Measurements from ENCODE around the gene SH3GL1. TPM values are rescaled to one million over a fixed set of nuclear protein-coding genes. Genes with fewer than 3 reads are reported as not detected.

SH3GL1 gene
- total RNA-seq, 3 donors from 2014 or later: 31.7 to 54.9 (median 47.5) TPM

- Histone ChIP-seq H3K9me3 (no peaks in the 10 kb centered on the region), H3K4me3 (no peak overlapping the region), H3K36me3 (ENCODE audit: low read depth) (no peaks in the 10 kb centered on the region), H3K4me1 (ENCODE audit: low read depth) (peaks cover 12% of the 10 kb centered on the region)
- DNase-seq: peak in 1 of 3 donors; percentile 50
- TF ChIP-seq, protein P1, sequence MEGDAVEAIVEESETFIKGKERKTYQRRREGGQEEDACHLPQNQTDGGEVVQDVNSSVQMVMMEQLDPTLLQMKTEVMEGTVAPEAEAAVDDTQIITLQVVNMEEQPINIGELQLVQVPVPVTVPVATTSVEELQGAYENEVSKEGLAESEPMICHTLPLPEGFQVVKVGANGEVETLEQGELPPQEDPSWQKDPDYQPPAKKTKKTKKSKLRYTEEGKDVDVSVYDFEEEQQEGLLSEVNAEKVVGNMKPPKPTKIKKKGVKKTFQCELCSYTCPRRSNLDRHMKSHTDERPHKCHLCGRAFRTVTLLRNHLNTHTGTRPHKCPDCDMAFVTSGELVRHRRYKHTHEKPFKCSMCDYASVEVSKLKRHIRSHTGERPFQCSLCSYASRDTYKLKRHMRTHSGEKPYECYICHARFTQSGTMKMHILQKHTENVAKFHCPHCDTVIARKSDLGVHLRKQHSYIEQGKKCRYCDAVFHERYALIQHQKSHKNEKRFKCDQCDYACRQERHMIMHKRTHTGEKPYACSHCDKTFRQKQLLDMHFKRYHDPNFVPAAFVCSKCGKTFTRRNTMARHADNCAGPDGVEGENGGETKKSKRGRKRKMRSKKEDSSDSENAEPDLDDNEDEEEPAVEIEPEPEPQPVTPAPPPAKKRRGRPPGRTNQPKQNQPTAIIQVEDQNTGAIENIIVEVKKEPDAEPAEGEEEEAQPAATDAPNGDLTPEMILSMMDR (IDR thresholded peaks at IDR 0.05): no peak
- intact Hi-C loops (cut with DNase I, micrococcal nuclease): no loop called here
- no peak for ATAC-seq
Observed at GRCh38 chr19:4391701-4392483, 8.5 kb downstream of the SH3GL1 start.

DNA sequence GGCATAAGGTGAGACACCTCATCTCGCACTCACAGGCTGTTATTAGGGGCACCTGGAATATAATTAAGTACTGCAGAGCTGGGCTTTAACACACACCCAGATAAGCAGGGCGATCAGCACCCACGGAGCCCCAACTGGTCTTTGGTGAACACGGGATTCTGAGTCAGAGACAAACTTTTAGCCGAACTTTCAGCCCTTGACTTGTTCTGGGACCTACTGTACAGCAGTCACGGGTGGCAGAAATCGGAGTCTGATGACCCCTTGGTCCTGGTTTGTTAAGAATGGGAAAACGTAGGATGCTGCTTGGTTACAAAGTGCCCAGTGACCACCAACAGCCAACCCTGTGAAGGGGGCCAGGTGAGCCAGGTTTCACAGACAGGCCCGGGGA is 9.0 kb downstream of the SH3GL1 start:
- DNase-seq: no peak
- ATAC-seq: no peak
- H3K9me3 ChIP-seq: no peaks in the 10 kb centered on the region
- peaks cover 12% of the 10 kb centered on the region for H3K4me1 ChIP-seq (ENCODE audit: low read depth)
- TF ChIP-seq, protein P1 (IDR thresholded peaks at IDR 0.05): no peak
- H3K4me3 ChIP-seq: no peak overlapping the region
- no peaks in the 10 kb centered on the region for H3K36me3 ChIP-seq (ENCODE audit: low read depth)
- intact Hi-C loops (cut with DNase I, micrococcal nuclease): no loop called here

GRCh38 chr19:4390567-4391305 is 9.6 kb downstream of the SH3GL1 start:
- Histone ChIP-seq H3K4me3 (no peak overlapping the region), H3K9me3 (no peaks in the 10 kb centered on the region), H3K36me3 (ENCODE audit: low read depth) (no peaks in the 10 kb centered on the region), H3K4me1 (ENCODE audit: low read depth) (peaks cover 12% of the 10 kb centered on the region)
- intact Hi-C loops (cut with DNase I, micrococcal nuclease): no loop called here
- ATAC-seq (peak; percentile 36), DNase-seq (peak in 1 of 3 donors; percentile 40)
- TF ChIP-seq, protein P1 (IDR thresholded peaks at IDR 0.05): no peak

- TF ChIP-seq, protein P1 (IDR thresholded peaks at IDR 0.05): no peak
- ATAC-seq (peak; percentile 34), DNase-seq (peak in 1 of 3 donors; percentile 54)
- peaks cover 12% of the 10 kb centered on the region for H3K4me1 ChIP-seq (ENCODE audit: low read depth)
- no peak overlapping the region for H3K4me3 ChIP-seq
- no peaks in the 10 kb centered on the region for H3K36me3 ChIP-seq (ENCODE audit: low read depth)
- no peaks in the 10 kb centered on the region for H3K9me3 ChIP-seq
- intact Hi-C loops (cut with DNase I, micrococcal nuclease): no loop called here
Observed at GRCh38 chr19:4390017-4390566, 10.3 kb downstream of the SH3GL1 start.

DNA sequence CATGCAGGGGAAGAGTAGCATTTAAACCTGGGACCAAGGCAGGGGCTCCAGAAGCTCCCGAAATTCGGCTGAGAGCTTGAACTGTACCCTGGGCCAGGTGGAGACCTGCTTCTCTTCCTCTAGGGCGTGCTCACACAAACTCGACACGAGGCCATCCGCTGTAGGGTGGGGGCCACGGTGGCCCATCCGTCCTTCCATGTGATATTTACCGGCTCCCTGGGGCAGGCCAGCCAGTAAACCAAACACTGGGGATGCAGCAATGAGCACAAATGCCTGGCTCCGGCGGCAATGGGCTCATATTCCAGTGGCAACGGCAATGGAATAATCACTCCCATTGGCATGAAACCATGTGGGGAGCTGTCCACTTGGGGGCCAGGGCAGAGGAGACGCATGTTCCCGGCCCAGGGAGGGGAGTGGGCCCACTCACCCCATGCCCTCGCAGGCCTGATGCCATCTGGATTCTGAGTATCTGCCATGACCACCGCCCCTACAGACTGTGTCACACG is 10.8 kb downstream of the SH3GL1 start:
- Histone ChIP-seq H3K4me3 (no peak overlapping the region), H3K9me3 (no peaks in the 10 kb centered on the region), H3K36me3 (ENCODE audit: low read depth) (no peaks in the 10 kb centered on the region), H3K4me1 (ENCODE audit: low read depth) (peaks cover 12% of the 10 kb centered on the region)
- DNase-seq (peak in 1 of 3 donors; percentile 44), ATAC-seq (no peak)
- intact Hi-C loops (cut with DNase I, micrococcal nuclease): no loop called here
- TF ChIP-seq, protein P1 (IDR thresholded peaks at IDR 0.05): no peak

All from mucosa of descending colon (tissue), 3 donors.